Measurements from ENCODE around the gene CNPPD1.
A peak's percentile ranks its signal among the peaks of the same experiment; 100 is the strongest.

The CNPPD1 gene

GRCh38 chr2:219179601-219180465 lies 3.1 kb upstream of the CNPPD1 start:
- H3K9me3 ChIP-seq (ENCODE audit: control insufficient read depth in 5 of 5, low read length in 5 of 5): no peaks in the 10 kb centered on the region
- no peaks in the 10 kb centered on the region for H3K27me3 ChIP-seq (ENCODE audit: control insufficient read depth in 5 of 5, insufficient read depth in 4 of 5, low read length in 5 of 5)
- peaks cover 2 to 45% (median 38%) of the 10 kb centered on the region in 5 donors for H3K4me1 ChIP-seq (ENCODE audit: control insufficient read depth in 5 of 5, insufficient read depth in 5 of 5, low read length in 5 of 5)
- no peak overlapping the region for H3K4me3 ChIP-seq (ENCODE audit: low read depth in 1 of 5, low read length in 5 of 5)
- H3K27ac ChIP-seq (ENCODE audit: low read depth, low read length): no peak overlapping the region
- H3K36me3 ChIP-seq (ENCODE audit: control insufficient read depth in 5 of 5, insufficient read depth in 5 of 5, low read length in 5 of 5): peaks cover 12 to 54% (median 52%) of the 10 kb centered on the region in 5 donors
- peak overlapping the region in 3 of 5 donors; percentile 9 to 89 (median 28) for H3K9ac ChIP-seq (ENCODE audit: low read length in 5 of 5)

- Histone ChIP-seq H3K4me1 (ENCODE audit: control insufficient read depth in 5 of 5, insufficient read depth in 5 of 5, low read length in 5 of 5) (peaks cover 2 to 49% (median 38%) of the 10 kb centered on the region in 5 donors), H3K9ac (ENCODE audit: low read length in 5 of 5) (peak overlapping the region; percentile 41 to 89 (median 88)), H3K9me3 (ENCODE audit: control insufficient read depth in 5 of 5, low read length in 5 of 5) (no peaks in the 10 kb centered on the region), H3K36me3 (ENCODE audit: control insufficient read depth in 5 of 5, insufficient read depth in 5 of 5, low read length in 5 of 5) (peaks cover 2 to 57% (median 56%) of the 10 kb centered on the region in 5 donors), H3K4me3 (ENCODE audit: low read depth in 1 of 5, low read length in 5 of 5) (peak overlapping the region; percentile 67 to 97 (median 86)), H3K27me3 (ENCODE audit: control insufficient read depth in 5 of 5, insufficient read depth in 4 of 5, low read length in 5 of 5) (no peaks in the 10 kb centered on the region), H3K27ac (ENCODE audit: low read depth, low read length) (peak overlapping the region; percentile 93)
These were observed 1.9 kb upstream of the CNPPD1 start for GRCh38 chr2:219178377-219179175.

GRCh38 chr2:219177552-219178376 lies 1.0 kb upstream of the CNPPD1 start, which contains the start of gene RETREG2:
Gene RETREG2, plus strand, starts transcription at chr2:219178275. Its CDS starts 78 bp downstream, at chr2:219178353.
- Histone ChIP-seq H3K9ac (ENCODE audit: low read length in 5 of 5) (peak within 1 kb of the TSS; percentile 89 to 92 (median 91)), H3K4me1 (ENCODE audit: control insufficient read depth in 5 of 5, insufficient read depth in 5 of 5, low read length in 5 of 5) (peaks cover 2 to 47% (median 38%) of the 10 kb centered on the region in 5 donors), H3K36me3 (ENCODE audit: control insufficient read depth in 5 of 5, insufficient read depth in 5 of 5, low read length in 5 of 5) (peaks cover 0 to 57% (median 56%) of the 10 kb centered on the region in 5 donors), H3K27ac (ENCODE audit: low read depth, low read length) (peak within 1 kb of the TSS; percentile 93), H3K4me3 (ENCODE audit: low read depth in 1 of 5, low read length in 5 of 5) (peak within 1 kb of the TSS; percentile 78 to 97 (median 86)), H3K9me3 (ENCODE audit: control insufficient read depth in 5 of 5, low read length in 5 of 5) (no peaks in the 10 kb centered on the region), H3K27me3 (ENCODE audit: control insufficient read depth in 5 of 5, insufficient read depth in 4 of 5, low read length in 5 of 5) (no peaks in the 10 kb centered on the region)

- H3K4me3 ChIP-seq (ENCODE audit: low read depth in 1 of 5, low read length in 5 of 5): peak overlapping the region; percentile 78 to 93 (median 84)
- H3K36me3 ChIP-seq (ENCODE audit: control insufficient read depth in 5 of 5, insufficient read depth in 5 of 5, low read length in 5 of 5): peaks cover 0 to 55% (median 48%) of the 10 kb centered on the region in 5 donors
- no peaks in the 10 kb centered on the region for H3K27me3 ChIP-seq (ENCODE audit: control insufficient read depth in 5 of 5, insufficient read depth in 4 of 5, low read length in 5 of 5)
- H3K9ac ChIP-seq (ENCODE audit: low read length in 5 of 5): peak overlapping the region; percentile 75 to 92 (median 89)
- H3K4me1 ChIP-seq (ENCODE audit: control insufficient read depth in 5 of 5, insufficient read depth in 5 of 5, low read length in 5 of 5): peaks cover 5 to 52% (median 36%) of the 10 kb centered on the region in 5 donors
- H3K9me3 ChIP-seq (ENCODE audit: control insufficient read depth in 5 of 5, low read length in 5 of 5): no peaks in the 10 kb centered on the region
- peak overlapping the region; percentile 93 for H3K27ac ChIP-seq (ENCODE audit: low read depth, low read length)
These were observed 552 bp downstream of the CNPPD1 start for GRCh38 chr2:219175928-219176817.

GRCh38 chr2:219175486-219175885 lies 1.2 kb downstream of the CNPPD1 start:
- Histone ChIP-seq H3K9ac (ENCODE audit: low read length in 5 of 5) (peak overlapping the region in 4 of 5 donors; percentile 75 to 92 (median 90)), H3K36me3 (ENCODE audit: control insufficient read depth in 5 of 5, insufficient read depth in 5 of 5, low read length in 5 of 5) (peaks cover 0 to 48% (median 41%) of the 10 kb centered on the region in 5 donors), H3K27ac (ENCODE audit: low read depth, low read length) (peak overlapping the region; percentile 93)

GRCh38 chr2:219174801-219175200 lies 1.9 kb downstream of the CNPPD1 start:
- peaks cover 5 to 56% (median 35%) of the 10 kb centered on the region in 5 donors for H3K4me1 ChIP-seq (ENCODE audit: control insufficient read depth in 5 of 5, insufficient read depth in 5 of 5, low read length in 5 of 5)
- H3K9me3 ChIP-seq (ENCODE audit: control insufficient read depth in 5 of 5, low read length in 5 of 5): no peaks in the 10 kb centered on the region
- H3K27me3 ChIP-seq (ENCODE audit: control insufficient read depth in 5 of 5, insufficient read depth in 4 of 5, low read length in 5 of 5): no peaks in the 10 kb centered on the region
- H3K36me3 ChIP-seq (ENCODE audit: control insufficient read depth in 5 of 5, insufficient read depth in 5 of 5, low read length in 5 of 5): peaks cover 0 to 41% (median 36%) of the 10 kb centered on the region in 5 donors
- H3K4me3 ChIP-seq (ENCODE audit: low read depth in 1 of 5, low read length in 5 of 5): no peak overlapping the region
- no peak overlapping the region for H3K27ac ChIP-seq (ENCODE audit: low read depth, low read length)
- H3K9ac ChIP-seq (ENCODE audit: low read length in 5 of 5): peak overlapping the region in 2 of 5 donors; percentile 1 to 18

More at GRCh38 chr2:219175486-219175885, 1.2 kb downstream of the CNPPD1 start:
- H3K27me3 ChIP-seq (ENCODE audit: control insufficient read depth in 5 of 5, insufficient read depth in 4 of 5, low read length in 5 of 5): no peaks in the 10 kb centered on the region
- H3K4me3 ChIP-seq (ENCODE audit: low read depth in 1 of 5, low read length in 5 of 5): peak overlapping the region in 2 of 5 donors; percentile 84 to 93
- peaks cover 5 to 56% (median 36%) of the 10 kb centered on the region in 5 donors for H3K4me1 ChIP-seq (ENCODE audit: control insufficient read depth in 5 of 5, insufficient read depth in 5 of 5, low read length in 5 of 5)
- H3K9me3 ChIP-seq (ENCODE audit: control insufficient read depth in 5 of 5, low read length in 5 of 5): no peaks in the 10 kb centered on the region

- Histone ChIP-seq H3K9me3 (ENCODE audit: control insufficient read depth in 5 of 5, low read length in 5 of 5) (no peaks in the 10 kb centered on the region), H3K9ac (ENCODE audit: low read length in 5 of 5) (peak overlapping the region in 1 of 5 donors; percentile 18), H3K4me1 (ENCODE audit: control insufficient read depth in 5 of 5, insufficient read depth in 5 of 5, low read length in 5 of 5) (peaks cover 5 to 50% (median 28%) of the 10 kb centered on the region in 5 donors), H3K27me3 (ENCODE audit: control insufficient read depth in 5 of 5, insufficient read depth in 4 of 5, low read length in 5 of 5) (no peaks in the 10 kb centered on the region), H3K27ac (ENCODE audit: low read depth, low read length) (no peak overlapping the region), H3K4me3 (ENCODE audit: low read depth in 1 of 5, low read length in 5 of 5) (no peak overlapping the region), H3K36me3 (ENCODE audit: control insufficient read depth in 5 of 5, insufficient read depth in 5 of 5, low read length in 5 of 5) (peaks cover 0 to 38% (median 32%) of the 10 kb centered on the region in 5 donors)
These were observed 2.6 kb downstream of the CNPPD1 start for GRCh38 chr2:219174146-219174545.

- Histone ChIP-seq H3K9me3 (ENCODE audit: control insufficient read depth in 5 of 5, low read length in 5 of 5) (no peaks in the 10 kb centered on the region), H3K27ac (ENCODE audit: low read depth, low read length) (no peak overlapping the region), H3K27me3 (ENCODE audit: control insufficient read depth in 5 of 5, insufficient read depth in 4 of 5, low read length in 5 of 5) (no peaks in the 10 kb centered on the region), H3K36me3 (ENCODE audit: control insufficient read depth in 5 of 5, insufficient read depth in 5 of 5, low read length in 5 of 5) (peaks cover 0 to 38% (median 32%) of the 10 kb centered on the region in 5 donors), H3K9ac (ENCODE audit: low read length in 5 of 5) (no peak overlapping the region), H3K4me1 (ENCODE audit: control insufficient read depth in 5 of 5, insufficient read depth in 5 of 5, low read length in 5 of 5) (peaks cover 5 to 43% (median 22%) of the 10 kb centered on the region in 5 donors), H3K4me3 (ENCODE audit: low read depth in 1 of 5, low read length in 5 of 5) (no peak overlapping the region)
These were observed 3.5 kb downstream of the CNPPD1 start for GRCh38 chr2:219173176-219173575.
